Measurements from ENCODE around the gene GPN1. TPM values are rescaled to one million over a fixed set of nuclear protein-coding genes. Genes with fewer than 3 reads are reported as not detected.

The GPN1 gene

Small RNAs within 50 kb of the gene (small RNA-seq; reads per million reads assigned to genes)
- not detected for gene RF00340
